NCI-H524 (cell line): Measurements from ENCODE around the gene IFT57.

Source experiments
- DNase-seq, 2 experiments: peaks; one replicate each; lab custom pipeline; 2025; lab: John Stamatoyannopoulos, UW

Gene IFT57

DNA sequence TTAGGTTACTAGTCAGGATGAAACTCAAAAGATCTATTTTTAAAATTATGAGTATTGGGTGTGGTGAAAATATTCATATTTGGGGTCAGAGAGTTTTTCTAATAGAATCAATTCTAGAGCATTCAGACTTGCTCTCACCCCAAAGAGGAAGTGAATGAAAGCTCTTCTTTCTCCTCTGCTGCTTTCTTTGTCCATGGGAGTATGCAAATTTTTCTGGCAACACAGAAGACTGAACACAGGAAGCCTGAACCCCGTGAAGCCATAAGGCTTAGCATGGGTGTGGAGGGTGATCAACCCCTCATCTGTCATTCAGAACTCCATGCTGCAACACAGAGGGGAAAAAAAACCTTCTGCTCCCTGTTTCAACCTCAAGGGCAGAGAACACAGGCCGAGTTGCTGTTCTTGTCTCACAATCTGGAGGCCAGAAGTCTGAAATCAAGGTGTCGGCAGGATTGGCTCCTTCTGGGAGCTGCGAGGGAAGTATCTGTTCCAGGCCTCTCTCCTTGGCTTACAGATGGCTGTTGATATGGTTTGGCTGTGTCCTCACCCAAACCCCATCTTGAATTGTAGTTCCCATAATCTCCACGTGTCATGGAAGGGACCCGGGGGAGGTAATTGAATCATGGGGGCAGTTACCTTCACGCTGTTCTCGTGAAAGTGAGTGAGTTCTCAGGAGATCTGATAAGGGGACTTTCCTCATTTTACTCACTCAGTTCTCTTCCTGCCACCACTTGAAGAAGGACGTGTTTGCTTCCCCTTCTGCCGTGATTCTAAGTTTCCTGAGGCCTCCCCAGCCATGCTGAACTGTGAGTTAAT lies 97.7 kb downstream of the IFT57 start:
- no peak for DNase-seq

DNA sequence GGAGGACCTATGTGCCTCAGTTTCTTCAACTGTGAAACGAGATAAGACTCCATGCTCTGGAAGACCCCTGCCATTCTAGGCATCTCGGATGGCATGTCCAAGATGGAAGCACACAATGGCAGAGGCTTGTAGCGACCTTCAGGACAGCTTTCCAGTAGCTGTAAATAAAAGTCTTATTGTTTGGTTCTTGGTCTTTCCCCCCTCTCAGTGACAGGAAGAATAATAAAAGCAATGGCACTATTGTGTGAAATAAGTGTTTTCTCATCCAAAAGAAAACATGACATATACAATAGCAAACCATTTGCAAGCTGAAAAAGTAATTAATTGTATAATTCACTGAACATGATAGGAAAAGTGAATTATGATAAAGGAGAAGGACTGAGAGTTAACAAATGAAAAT lies 98.9 kb downstream of the IFT57 start:
- DNase-seq = no peak

- DNase-seq = no peak
These were observed 99.9 kb downstream of the IFT57 start for GRCh38 chr3:108122276-108122675.

DNA sequence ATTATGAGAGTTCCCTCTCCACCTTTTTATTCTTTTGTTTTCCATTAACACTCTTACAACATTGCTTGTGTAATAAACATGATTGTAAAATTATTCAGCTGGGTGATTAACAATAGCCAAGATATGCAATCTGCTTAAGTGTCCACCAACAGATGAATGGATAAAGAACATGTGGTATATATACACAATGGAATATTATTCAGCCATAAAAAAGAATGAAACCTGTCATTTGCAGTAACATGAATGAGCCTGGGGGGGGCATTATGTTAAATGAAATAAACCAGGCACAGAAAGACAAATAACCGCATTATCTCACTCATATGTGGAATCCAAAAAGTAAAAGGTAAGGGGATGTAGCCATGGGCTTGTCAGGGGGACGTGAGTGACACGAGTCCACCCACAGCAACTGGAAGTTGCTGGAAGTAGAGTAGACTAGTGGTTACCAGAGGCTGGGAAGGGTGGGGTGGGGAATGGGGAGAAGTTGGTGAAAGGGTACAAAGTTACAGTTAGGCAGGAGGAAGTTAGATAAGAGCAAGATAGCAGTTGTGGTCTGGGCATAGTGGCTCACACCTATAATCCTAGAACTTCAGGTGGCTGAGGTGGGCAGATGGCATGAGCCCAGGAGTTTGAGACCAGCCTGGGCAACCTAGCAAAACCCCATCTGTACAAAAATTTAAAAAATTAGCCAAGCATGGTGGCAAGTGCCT lies 102.7 kb downstream of the IFT57 start:
- DNase-seq = no peak

DNA sequence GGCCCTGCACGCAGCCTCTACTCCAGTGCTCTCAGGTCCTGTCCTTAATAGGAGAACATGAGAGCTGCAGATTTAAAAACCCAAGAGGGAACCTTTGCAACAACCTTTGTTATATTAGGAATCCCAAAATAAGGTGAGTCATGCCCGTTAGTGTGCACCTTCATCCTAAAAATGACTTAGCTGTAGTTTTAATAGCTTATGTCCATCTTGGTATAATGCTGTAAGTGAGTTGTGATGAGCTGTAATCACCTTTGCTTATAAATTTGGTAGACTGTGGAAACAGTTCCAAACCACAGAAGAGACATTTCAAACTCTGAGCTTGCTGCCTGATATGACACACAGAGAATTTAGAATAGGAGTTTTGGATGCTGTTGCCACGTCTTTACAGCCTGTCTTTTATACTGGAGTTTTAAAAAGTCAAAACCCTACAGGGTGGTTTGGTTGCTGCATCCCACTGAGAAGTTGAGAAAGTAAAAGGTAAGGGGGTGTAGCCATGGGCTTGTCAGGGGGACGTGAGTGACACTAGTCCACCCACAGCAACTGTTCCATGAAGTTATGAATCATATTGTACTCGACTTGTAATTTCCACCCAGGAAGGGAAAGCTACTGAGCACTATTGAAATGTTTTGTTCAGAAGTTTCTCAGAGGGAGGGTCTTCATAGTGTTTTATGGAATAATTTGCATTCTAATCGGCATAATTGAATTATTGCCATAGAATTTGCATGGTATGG lies 104.0 kb downstream of the IFT57 start:
- DNase-seq = no peak

DNA sequence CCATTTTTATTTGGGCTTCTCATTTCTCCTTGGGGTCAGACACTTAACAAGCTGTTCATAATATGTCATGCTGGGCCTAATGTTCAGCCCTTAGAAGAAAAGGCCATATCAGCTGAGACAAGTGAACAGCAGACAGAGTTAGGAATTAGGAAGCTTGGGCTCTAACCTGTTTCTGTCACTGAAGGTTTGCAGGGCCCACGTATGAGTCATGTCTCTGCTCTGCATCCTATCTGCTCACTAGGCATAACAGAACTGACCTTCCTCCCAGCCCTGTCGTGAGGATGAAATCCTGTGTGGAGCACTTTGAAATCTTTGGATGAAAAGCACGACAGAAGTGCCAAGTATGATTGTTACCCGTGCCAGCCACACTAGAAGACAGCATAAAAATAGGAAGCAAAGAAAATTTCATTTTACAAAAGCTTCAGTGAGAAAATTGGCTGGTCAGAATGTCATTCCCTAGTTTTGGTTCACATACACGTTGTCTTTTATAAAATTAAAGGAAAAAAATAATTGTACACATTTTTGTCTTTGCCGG lies 104.9 kb downstream of the IFT57 start:
- DNase-seq = no peak

GRCh38 chr3:108114423-108115065 lies 107.7 kb downstream of the IFT57 start:
- DNase-seq = no peak

DNA sequence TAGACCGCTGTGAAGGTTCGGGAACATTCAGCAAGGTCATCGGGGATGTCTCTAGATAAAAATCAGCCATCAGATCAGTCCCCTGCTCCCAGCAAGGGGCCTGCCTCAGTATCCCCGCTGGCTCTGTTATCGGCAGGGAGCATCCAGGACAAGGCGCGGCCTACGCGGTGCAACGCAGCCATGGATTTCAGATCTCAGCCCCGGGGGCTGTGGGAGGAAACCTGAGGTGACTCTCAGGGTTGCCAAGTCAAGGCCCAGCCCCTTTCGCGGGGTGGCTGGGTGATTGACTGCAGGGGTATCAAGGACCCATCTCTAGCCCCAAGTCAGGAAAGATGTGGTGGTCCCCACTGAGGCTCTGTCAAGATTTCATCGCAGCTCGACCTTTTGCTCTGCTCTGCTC lies 108.2 kb downstream of the IFT57 start:
- DNase-seq = no peak

DNA sequence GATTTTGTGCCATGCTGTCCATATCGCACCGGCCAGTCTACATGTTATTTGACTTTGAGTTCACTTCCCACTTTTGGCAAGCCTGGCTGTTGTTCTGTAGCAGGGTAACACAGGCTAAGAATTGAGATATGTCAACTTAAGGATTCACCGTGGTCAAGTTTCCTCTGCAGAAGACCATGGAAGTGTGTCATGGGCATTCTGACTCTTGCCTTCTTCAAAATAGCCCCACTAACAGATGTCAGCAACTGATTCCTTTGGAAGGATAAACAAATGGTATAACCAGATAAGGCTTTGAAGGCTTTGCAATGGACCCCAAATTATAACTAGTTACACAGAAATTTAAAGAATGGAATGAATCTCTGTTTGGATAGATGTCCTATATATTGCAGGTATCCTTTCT lies 111.3 kb downstream of the IFT57 start:
- no peak for DNase-seq
